GM12872 (cell line): ENCODE measurements around the gene GON4L.

ENCODE experiments used
- CTCF ChIP-seq: IDR thresholded peaks from 3 replicates; pipeline ENCODE4 v1.5.1; 2011; ENCODE audit warnings: low read depth, mild to moderate bottlenecking, low read length, moderate library complexity; ENCODE audit not compliant: insufficient read depth

Gene GON4L

GRCh38 chr1:155856257-155856974, 598 bp downstream of the GON4L start:
- no peak for TF ChIP-seq CTCF

DNA sequence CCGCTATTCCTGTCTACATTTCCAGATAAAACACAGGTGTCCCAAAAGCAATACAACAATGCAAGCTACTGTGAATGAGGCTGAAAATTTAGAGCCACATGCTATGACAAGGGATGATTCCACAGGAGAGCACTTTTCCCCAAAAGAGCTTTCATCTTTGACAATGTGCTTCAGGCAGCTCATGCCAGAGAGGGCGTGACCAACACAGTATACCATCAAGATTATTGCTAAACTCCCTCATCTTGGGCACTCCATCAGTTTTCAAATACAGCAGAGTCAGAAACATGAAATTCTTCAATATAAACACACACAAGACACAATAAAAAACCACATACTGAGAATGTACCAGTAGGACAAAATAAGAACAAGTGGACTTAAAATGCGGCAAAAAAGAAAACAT, 6.7 kb downstream of the GON4L start:
- no peak for TF ChIP-seq CTCF

DNA sequence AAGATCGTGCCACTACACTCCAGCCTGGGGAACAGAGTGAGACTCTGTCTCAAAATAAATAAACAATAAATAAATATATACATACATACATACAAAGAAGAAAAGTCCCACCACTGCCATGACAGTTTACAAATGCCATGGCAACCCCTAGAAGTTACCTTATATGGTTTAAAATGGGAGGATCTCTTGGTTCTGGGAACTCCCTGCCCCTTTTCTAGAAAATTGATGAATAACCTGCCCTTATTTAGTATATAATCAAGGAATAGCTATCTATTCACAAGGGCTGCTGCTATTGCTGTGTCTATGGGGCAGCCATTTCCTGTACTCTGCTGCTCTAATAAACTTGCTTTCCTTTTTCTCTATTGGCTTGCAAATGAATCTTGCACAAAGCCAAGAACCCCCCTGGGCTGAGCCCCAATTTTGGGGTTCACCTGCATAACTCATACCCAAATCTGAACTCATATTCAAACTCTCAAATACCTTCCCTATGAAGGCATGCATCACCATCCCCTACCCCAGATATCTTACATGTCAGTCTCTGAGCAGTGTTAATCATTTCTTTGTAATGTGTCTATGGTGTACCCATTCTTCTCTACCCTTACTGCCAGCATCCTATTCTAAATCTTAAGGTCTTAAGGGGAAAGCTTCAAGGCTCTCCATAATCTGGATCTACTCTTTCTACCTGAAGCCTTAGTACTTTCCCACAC, 9.0 kb downstream of the GON4L start:
- no peak for TF ChIP-seq CTCF

DNA sequence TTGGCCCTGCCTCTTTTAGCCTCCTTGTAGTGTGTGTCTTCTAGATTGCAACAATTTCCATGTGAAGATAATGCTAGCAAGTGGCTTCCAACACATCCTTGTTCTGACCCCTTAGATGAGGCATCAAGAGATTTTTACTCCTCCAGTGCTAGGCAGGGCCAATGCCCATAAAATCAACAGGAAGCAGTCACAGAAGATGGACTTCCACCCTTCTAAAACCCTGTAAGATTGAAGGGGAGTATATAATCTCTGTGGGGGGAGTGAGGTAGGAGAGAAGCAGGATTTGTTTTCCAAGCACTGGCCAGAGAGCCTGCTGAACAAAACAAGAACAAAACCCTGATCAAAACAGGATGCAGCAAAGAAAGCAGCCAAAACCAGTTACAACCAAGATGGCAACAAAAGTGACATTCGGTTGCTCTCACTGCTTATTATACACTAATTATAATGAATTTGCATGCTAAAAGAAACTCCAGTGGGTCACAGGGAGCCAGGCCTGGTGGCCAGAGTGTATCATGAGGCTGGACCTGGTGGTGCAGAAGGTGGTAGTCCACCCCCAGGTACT, 12.1 kb downstream of the GON4L start:
- TF ChIP-seq CTCF: no peak

DNA sequence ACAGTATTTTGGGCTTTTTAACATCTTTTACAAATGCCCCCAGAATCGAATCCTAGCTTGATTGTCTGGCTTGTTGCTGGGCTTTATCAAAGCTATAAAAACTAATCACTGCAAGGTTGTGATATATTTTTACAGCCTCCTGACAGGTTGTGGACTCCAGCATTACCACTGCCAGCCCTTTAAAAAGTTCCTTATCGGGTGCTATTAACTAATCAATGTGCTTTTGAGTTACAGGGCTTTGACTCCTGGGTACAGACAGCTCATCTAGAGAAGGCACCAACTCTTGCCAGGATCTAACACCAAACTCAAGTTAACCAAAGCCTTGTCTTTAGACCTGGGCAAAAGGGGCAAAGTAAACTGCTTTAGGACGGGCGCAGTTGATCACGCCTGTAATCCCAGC, 16.6 kb downstream of the GON4L start:
- no peak for TF ChIP-seq CTCF

DNA sequence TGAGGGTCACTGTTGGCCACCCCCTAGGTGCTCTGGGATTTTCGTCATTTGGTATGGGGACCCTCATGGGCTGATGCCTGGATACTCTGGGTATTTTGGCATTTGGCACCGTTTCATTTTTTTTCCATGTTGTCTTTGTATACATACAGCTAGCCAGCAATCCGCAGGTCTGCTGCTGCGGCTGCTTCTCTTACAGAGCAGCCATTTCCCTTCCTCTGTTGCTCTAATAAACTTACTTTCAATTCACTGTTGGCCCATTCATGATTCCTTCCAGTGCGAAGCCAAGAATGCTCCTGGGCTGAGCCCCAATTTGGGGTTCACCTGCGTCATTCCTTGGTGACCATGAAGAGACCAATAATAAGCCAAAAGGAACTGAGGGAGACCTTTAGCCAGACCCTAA, 21.5 kb downstream of the GON4L start:
- TF ChIP-seq CTCF: no peak

- TF ChIP-seq CTCF: no peak
Measured at GRCh38 chr1:155834296-155834926, 22.6 kb downstream of the GON4L start.
